HG02973 (cell line): Measurements from ENCODE around the gene TRMT112.

Source experiments
- ATAC-seq: cut with Tn5 transposase; IDR thresholded peaks from one replicate; pipeline ENCODE4 v1.9.1; 2021; ENCODE audit warnings: moderate library complexity; ENCODE audit not compliant: unreplicated experiment

The TRMT112 gene

GRCh38 chr11:64276653-64277431 lies 40.5 kb downstream of the TRMT112 start:
- ATAC-seq: no peak

- no peak for ATAC-seq
Observed at GRCh38 chr11:64275841-64276240, 41.5 kb downstream of the TRMT112 start.

DNA sequence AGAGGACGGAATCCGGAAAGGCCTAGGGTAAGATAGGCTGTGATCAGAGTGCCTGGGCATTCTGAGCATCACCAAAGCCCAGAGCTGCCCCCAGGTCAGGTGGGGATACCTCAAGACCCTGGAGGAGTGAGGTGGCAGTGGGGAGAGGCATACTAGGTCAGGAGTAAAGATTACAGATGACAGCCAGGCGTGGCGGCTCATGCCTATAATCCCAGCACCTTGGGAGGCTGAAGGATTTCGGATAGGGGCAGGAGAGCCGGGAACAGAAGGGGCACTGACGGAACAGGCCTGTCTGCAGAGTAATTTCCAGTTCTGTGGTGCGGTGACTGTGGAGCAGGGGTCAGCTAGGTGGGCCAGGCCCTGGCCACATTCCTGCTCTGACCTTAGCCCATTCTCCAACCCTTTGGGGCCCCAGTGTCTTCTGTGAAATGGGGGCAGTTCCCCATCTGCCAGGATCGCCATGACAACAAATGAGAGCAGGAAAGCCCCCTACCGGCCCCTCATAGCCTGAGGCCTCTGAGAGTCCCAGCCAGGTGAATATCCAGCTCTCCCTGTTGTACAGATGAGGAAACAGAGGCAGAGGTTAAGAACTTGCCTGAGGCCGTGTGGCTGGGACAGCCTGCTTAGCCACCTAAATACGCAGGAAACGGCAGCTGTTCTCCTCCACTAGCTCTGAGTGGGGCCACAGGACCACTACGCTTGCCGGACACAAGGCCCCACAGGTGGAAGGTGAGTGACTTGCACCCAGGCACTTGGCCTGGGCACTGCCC lies 42.1 kb downstream of the TRMT112 start:
- no peak for ATAC-seq

DNA sequence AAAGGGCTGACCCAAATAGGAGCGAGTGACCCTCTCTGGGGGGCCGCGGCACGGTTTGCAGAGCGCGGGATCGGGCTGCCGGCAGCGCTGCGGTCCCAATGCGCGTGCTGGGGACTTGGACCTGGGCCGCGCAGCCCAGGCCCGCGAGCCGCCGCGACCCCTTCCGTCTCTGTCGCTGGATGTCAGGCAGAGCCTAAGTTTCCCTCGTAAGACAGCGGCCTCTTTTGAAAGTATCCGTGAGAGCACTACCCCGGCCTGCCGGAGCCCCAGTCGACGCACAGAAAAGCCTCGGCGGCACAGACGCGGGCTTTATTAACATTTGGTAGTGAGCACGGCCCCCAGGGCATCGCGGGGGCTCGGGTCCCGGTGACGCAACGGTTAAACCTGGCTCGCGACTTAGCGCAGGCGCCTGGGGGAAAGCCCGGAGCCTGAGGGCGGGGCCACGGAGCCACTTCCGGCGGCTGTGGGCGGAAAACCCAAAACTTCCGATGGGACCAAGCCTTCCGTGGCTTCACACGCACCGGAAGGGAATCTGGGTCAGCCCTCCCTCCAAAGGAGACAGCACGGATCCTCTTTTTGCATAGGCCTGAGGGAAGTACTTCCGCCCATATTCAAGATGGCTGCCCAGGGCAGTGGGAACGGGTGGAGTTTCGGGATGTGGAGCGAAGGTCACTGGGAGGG lies 47.7 kb downstream of the TRMT112 start:
- ATAC-seq: peak; percentile 51

DNA sequence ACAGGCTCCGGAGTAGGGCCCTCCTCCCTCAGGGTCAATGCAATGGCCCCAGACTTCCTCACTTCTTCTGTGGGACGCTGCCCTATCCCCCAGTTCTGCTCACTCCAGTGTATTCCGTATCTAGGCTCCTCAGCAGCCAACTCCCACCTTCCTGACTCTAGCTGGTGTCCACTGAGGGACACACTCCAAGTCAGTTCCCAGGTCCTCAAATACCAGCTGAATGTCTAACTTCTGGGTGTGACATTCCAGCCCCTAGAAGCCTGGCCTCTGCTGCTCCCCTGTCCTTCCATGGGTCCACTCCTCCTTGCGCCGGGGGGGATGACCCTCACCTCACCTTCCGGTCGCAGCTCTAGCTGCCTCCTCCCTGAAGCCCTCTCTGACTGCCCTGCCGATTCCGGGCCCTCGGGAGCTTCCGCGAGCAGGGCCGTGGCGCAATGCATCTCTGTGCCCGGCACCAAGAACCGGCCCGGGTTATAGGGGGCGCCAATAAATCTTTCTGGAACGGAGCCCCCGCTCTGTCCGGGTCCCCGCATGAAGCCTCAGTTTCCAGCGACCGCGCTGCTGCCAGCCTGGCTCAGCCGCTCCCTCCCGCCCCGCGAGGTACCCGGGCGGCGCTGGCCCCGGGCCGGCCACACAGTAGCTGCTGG lies 48.3 kb downstream of the TRMT112 start:
- peak; percentile 10 for ATAC-seq

DNA sequence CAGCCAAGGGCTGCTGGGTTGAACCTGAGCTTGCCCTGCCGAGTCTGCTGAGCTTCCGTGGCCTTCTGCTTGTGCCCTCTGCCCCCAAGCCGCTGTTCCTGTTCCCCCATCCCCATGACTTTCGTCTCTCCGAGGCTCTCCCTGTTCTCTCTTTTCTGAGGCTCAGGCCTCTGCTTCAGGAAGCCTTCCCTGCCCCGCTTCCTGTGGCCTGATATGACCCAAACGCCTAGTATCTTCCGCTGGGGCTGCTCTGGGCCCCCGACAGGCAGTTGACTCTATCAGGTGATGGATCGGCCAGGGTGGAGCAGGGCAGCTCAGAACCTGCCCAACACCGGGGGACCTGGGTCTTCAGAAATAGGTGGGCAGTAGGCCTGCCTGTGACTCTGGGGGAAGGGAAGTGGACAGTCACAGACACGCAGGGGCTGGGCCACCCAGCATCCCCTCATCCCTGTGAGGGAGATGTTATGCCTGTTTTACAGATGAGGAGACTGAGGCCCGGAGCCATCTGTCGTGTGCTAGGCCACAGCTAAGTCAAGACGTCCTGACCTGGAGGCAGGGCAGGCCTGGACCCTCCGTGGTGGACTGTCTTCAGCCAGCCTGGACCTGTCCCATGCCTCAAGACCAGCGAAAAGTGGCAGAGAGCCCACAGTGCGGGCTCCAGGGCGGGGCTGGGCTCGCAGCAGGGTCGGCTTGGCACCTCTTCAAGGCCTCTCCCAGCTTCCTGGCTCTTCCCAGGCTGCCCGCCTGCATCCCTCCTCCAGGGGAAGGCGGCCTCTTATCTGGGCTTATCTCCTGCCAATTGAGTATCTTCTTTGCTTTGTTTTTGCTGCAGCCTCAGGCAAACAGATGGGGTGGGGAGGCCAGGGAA lies 49.1 kb downstream of the TRMT112 start:
- no peak for ATAC-seq

DNA sequence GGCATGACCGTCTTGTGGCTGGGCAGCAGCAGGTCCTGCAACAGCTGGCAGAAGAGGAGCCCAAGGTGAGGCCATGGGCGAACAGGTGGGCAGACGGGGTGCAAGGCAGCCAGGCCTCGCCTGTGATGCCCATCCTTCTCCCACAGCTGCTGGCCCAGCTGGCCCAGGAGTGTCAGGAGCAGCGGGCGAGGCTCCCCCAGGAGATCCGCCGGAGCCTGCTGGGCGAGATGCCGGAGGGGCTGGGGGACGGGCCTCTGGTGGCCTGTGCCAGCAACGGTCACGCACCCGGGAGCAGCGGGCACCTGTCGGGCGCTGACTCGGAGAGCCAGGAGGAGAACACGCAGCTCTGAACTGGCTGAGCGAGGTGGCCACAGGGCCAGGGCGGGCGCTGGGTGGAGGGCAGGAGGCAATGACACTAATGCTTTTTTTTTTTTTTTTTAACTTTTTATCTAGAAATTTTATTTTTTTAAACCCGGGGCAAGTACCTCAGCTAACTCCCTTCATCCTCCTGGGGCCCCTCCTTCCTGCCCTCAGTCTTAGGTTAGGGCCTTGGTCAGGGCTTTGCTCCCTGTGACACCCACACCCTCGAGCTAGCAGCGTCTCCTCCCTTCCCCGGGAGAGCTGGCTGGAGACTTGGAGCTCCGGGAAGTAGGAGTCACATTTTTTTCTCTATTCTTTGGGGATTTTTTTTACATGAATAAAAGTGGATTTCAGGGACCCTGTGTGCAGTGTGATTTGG lies 50.0 kb downstream of the TRMT112 start:
- ATAC-seq: no peak
